Activated CD8-positive, alpha-beta memory T cell treated with anti-CD3 and anti-CD28 coated beads for 36 hours (primary cell): ENCODE results near the gene EPN1. TPM values are rescaled to one million over a fixed set of nuclear protein-coding genes. Genes with fewer than 3 reads are reported as not detected.

Experiments
- CTCF ChIA-PET: fragments of 350-600 bp; sonication (Branson Sonifier 250); formaldehyde crosslinking; loops from one replicate; lab custom pipeline; 2021; ENCODE audit warnings: antibody characterized with exemption; lab: Charles Lee
- POLR2A ChIA-PET: fragments of 350-600 bp; sonication (Branson Sonifier 250); formaldehyde crosslinking; loops from one replicate; lab custom pipeline; 2021; ENCODE audit warnings: antibody characterized with exemption; lab: Charles Lee
- total RNA-seq, 2 experiments: library from RNA; stranded (reverse); gene quantifications; one replicate each; pipeline ENCODE4 v1.2.3, GENCODE V29; 2021

EPN1 gene
- total RNA-seq = 10 to 100 TPM; 40.1 to 41.8 TPM

DNA sequence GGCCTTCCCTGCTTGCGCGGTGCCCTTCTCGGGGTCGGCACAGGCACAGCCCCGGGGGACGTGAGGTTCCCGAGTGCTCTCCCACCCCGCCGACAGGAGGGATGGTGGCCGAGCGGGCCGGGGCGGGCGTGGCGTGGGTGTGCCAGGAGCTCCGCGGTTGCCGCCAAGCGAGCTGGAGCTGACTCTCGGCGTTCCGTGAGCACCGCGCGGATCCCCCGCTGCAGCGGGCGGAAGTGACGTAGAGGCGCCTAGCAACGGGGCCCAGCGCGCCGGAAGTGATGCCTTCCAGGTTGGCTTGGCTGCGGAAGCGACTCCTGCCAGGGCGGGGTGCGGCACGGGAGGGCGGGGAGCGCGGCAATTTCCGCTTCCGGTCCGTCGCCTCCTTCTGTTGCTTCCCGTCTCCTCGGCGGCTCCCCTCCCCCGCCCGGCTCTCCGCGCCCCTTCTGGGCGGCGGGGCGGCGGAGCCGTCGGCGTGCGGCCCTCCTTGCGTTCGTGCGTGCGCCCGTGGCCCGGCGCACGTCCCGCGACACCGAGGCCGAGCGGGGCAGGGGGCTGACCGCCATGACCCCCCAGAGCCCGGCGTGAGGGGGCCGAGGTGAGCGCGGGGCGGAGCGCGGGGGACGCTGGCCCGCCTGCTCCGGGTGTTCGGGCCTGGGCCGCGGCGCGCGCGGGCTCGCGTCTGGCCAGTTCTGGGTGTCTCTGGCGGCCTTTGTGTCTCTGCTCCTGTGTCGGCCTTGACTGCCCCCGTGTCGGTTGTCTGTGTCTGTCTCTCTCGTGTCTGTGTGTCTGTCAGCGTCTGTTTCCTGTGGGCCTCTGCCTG is at the start of gene EPN1:
EPN1 (plus strand) TSS at position 386 of the 820 bp plus-strand sequence. CDS start 3,402 bp downstream, outside the sequence.
- CTCF ChIA-PET = no interaction called here
- POLR2A ChIA-PET = interaction anchor here (0.5 to 0.6 kb wide), 2 partner anchors 32 to 81 kb away, joined by 3 read pairs; partner anchors contain the start of gene ZNF581

DNA sequence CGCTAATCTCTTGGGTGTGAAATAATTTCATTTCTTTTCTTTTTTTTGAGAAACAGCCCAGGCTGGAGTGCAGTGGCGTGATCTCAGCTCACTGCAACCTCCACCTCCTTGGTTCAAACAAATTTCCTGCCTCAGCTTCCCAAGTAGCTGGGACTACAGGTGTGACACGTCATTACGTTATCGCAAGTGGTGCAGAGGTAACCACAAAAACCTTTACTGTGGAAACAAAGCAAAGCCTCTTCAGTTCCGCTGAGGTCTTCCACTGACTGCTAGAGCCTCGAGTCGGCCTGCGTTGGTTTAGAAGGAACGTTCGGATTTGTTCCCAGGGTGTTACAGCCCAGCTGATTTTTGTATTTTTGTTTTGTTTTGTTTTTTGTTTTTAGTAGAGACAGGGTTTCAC is 48.7 kb upstream of the EPN1 start:
- POLR2A ChIA-PET = interaction anchor here (0.9 kb wide), 1 partner anchor 17 kb away, joined by 3 read pairs; the partner anchor contains the start of gene ZNF581

DNA sequence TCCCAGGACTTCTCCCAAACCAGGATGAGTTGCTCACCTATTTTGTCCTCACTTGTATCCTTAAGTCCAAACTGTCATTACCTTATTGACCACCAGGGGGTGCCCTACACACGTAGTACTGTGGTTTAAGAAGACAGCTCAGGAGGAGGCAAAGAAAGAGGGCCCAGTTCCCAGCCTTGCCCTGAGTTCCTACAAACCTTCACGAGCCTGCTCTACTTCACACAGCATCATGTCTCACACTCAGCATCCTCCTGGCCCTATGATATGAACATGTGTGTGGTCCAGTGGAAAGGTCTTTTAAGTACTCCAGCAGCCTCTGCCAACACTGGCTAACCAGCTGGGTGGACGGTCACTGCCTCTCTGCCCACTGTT is 42.6 kb upstream of the EPN1 start:
- ChIA-PET POLR2A (interaction anchor here (0.8 to 1.0 kb wide), 2 partner anchors 22 to 155 kb away, joined by 4 to 5 read pairs; partner anchors contain the start of gene U2AF2), CTCF (interaction anchor here (0.9 to 4.8 kb wide), 24 partner anchors 8 to 491 kb away, joined by 3 to 59 read pairs (median 6); partner anchors contain the start of genes FIZ1, U2AF2, ZNF581 and ZNF784)

More for the DNA sequence above, 48.7 kb upstream of the EPN1 start:
- CTCF ChIA-PET = interaction anchor here (0.9 to 3.2 kb wide), 9 partner anchors 11 to 158 kb away, joined by 3 to 19 read pairs (median 6); partner anchors contain the start of genes ZNF628 and ZNF865

DNA sequence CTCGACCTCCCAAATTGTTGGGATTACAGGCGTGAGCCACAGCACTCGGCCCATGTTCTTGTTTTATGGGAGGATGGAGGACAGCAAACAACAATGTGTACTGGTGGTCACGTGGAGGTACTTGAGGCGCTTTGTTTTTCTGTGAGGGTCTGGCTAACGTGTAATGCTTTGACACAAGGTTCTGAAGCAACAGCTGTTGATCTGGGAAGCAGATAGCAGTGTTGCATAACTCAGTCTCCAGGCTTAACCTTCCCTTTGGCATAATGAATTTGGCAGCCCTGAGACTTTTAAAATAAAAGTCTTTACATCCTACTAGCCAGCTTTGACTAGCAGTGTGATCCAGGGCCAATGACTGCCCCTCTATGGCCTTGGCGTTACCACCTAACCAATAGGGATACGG is 41.2 kb upstream of the EPN1 start:
- ChIA-PET POLR2A (interaction anchor here (0.7 kb wide), 1 partner anchor 27 kb away, joined by 7 read pairs; no protein-coding TSS in a partner anchor), CTCF (interaction anchor here (0.7 to 4.8 kb wide), 13 partner anchors 9 to 175 kb away, joined by 3 to 59 read pairs (median 6); partner anchors contain the start of genes U2AF2, ZNF581 and ZNF784)

DNA sequence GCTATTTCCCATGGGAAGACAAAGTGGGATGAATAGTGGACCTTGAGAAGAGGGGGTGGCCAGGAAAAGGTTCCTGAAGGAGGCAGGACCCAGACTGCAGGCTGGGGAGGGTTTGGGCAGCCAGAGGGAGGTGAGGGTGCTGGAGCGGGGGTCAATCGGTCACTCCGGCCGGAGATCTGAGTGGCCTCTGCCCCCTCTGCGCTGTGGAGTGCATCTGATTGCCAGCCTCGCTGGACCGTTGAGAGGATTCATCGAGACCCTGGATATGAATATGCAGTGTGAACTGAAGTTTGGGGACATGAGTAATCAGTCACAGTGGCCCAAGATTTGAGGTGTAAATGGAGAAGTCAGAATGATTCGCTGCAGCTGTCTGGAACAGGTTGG is 39.7 kb upstream of the EPN1 start:
- POLR2A ChIA-PET = interaction anchor here (0.9 to 1.4 kb wide), 4 partner anchors 10 to 159 kb away, joined by 3 read pairs; partner anchors contain the start of genes ZNF628 and ZNF865
- CTCF ChIA-PET = interaction anchor here (1.0 to 3.4 kb wide), 3 partner anchors 7 to 168 kb away, joined by 3 to 19 read pairs (median 9); partner anchors contain the start of gene ZNF581

DNA sequence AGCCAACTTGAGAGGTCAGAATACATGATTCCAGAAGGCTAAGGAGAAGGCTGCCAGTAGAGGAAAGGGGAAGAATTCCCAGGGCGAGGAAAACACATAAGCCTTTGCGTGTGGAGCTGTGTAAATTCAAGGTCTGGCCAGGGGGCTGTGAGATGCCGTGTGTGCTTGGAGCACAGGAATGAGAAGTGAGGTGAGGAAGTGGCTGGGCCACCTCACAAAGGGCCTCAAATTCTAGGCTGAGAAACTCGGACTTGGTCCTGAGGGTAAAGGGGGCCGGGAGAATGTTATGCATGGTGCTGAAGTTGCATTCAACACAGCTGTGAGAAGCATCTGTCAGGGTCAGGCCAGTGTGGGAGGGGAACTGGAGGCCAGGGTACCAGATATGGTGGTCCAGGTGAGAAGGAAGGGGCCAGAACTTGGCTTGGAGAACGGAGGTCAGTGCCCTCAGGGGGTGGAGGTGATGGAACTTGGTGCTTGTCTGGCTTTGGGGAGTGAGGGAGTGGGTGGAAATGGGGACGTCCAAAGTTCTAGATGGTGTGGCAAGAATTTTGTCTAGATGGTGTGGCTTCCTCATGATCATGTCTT is 39.1 kb upstream of the EPN1 start:
- POLR2A ChIA-PET = interaction anchor here (1.4 kb wide), 1 partner anchor 9 kb away, joined by 3 read pairs; no protein-coding TSS in a partner anchor
- CTCF ChIA-PET = interaction anchor here (0.6 to 2.0 kb wide), 6 partner anchors 8 to 169 kb away, joined by 3 to 9 read pairs (median 4); partner anchors contain the start of gene ZNF784

DNA sequence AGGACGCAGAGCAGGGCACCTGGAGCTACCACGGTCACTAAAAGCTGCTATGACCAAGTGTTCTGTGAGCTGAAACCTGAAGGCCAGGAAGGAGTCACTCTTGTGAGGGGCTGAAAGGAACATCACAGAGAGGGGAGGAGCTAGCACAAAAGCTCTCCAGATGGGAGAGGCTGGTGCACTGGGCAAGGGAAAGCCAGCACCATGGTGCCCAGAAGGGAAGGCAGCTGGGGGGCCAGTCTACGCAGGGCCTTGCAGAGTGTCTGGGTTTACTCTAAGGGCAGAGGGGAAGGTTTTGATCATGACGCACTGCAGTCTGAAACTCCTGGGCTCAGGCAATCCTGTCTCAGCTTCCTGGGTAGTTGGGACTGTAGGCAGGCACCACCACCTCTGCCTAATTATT is 38.3 kb upstream of the EPN1 start:
- POLR2A ChIA-PET = interaction anchor here (1.4 kb wide), 1 partner anchor 9 kb away, joined by 3 read pairs; no protein-coding TSS in a partner anchor

DNA sequence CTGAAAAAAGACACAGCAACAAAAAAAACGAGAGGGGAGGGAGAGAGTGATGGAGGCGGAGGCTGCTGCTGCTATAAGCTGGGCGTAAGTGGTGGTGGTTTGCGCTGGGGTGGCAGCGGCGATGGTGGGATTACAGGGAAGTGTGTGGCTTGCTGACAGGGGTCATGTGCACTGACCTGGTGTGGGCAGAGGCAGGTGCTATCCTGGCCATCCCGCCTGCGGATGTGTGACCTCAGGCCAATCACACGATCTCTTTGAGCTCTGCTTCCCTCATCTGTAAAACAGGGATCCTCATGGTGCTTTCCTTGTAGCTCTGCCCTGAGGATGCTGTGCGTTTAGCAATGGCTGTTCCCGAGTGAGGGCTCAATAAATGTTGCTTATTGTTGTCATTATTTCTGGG is 37.5 kb upstream of the EPN1 start:
- CTCF ChIA-PET = interaction anchor here (1.5 to 2.2 kb wide), 5 partner anchors 10 to 133 kb away, joined by 3 to 16 read pairs (median 7); partner anchors contain the start of genes CCDC106 and ZNF784
- POLR2A ChIA-PET = interaction anchor here (1.2 kb wide), 1 partner anchor 161 kb away, joined by 3 read pairs; the partner anchor contains the start of gene ZNF628

More for the DNA sequence above, 38.3 kb upstream of the EPN1 start:
- CTCF ChIA-PET = interaction anchor here (0.8 to 2.0 kb wide), 6 partner anchors 9 to 169 kb away, joined by 3 to 9 read pairs (median 5); partner anchors contain the start of genes CCDC106 and ZNF784

DNA sequence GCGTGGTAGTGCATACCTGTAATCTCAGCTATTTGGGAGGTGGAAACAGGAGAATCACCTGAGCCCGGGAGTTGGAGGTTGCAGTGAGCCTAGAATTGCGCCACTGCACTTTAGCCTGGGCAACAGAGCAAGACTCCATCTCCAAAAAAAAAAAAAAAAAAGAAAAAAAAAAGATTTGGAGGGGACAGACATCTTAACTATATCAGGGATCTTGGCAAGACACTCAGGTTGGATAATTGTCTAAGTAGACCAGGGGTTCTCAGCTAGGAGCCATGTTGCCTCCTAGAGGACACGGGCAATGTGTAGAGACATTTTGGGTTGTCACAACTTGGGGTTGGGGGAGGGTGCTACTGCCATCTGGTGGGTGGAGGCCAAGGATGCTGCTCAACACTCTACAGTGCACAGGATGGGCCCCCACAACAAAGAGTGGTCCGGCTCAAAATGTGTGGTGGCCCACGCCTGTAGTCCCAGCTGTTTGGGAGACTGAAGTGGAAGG is 36.1 kb upstream of the EPN1 start:
- CTCF ChIA-PET = interaction anchor here (0.6 to 2.2 kb wide), 12 partner anchors 9 to 390 kb away, joined by 3 to 16 read pairs (median 4); partner anchors contain the start of gene FIZ1

DNA sequence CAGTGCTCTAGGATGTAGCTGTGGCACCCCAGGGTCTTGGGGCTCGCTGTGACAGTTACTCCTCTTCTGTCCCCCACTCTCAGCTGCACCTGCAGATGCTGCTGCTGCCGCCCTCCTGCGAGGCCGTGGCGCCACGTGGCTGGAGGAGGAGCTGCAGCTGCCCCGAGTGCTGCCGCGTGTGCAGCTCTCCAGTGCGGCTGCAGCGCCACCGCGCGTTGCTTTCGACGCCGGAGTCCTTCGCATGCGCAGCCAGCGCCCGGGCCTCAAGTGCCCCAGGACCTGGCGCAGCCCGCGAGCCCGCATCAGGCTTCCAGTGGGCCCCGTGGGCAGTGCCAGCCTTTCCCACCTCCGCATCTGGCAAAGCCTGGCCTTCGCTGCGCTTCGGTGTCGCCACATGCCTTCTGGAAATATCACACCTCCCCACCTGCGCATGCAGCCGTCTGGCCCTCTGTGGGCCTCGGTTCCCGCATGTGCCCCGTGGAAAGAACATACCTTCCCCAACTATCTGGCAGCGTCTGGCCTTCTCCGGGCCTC is 34.9 kb upstream of the EPN1 start:
- POLR2A ChIA-PET = no interaction called here
- CTCF ChIA-PET = interaction anchor here (0.6 to 2.2 kb wide), 5 partner anchors 13 to 515 kb away, joined by 3 to 7 read pairs (median 5); partner anchors contain the start of gene FIZ1

More for the DNA sequence above, 36.1 kb upstream of the EPN1 start:
- POLR2A ChIA-PET = interaction anchor here (0.7 kb wide), 1 partner anchor 168 kb away, joined by 8 read pairs; no protein-coding TSS in a partner anchor

DNA sequence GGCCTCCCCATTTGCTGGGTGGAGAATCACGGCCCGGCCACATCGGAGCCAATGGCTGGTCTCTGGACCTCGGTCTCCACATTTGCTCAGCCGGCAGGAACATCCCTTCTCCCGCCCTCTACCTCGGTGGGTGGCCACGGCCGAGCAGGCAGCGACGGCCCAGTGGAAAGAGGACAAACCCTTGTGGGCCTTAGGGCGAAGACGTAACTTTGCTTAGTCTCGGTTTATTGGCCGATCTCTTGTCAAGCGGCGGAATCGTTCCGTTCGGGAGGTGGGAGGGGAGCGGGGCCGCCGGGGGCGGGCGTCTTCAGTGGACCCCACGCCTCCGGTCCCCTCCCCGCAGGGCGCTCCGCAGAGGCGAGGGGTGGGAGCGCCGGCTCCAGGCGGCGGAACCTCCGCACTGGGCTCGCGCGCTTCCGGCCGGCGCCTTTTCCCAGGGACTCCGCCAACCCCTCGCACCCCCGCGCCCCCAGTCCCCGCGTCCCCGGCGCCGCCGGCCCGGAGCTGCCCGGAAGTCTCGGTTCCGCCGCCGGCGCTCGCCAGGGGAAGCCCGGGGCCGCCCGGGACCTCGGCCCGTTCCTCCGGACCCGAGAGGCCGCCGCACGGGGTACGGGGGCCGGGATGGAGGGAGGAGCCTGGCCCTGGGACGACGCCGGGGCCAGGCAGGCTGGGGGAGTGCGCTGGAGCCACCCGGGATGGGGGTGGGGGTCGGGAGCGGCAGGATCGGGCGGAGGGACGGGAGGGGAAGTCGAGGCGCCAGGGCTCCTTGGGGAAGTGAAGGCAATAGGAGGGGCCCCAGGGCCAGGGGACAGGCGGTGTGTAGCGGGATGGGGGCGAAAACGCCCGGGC is 34.2 kb upstream of the EPN1 start, which contains the start of gene ZNF580:
ZNF580 (plus strand) TSS at position 426 of the 849 bp plus-strand sequence. CDS start 1,507 bp downstream, outside the sequence.
- CTCF ChIA-PET = interaction anchor here (1.5 to 2.2 kb wide), 3 partner anchors 12 to 137 kb away, joined by 3 to 7 read pairs (median 5); no protein-coding TSS in a partner anchor
- POLR2A ChIA-PET = no interaction called here

DNA sequence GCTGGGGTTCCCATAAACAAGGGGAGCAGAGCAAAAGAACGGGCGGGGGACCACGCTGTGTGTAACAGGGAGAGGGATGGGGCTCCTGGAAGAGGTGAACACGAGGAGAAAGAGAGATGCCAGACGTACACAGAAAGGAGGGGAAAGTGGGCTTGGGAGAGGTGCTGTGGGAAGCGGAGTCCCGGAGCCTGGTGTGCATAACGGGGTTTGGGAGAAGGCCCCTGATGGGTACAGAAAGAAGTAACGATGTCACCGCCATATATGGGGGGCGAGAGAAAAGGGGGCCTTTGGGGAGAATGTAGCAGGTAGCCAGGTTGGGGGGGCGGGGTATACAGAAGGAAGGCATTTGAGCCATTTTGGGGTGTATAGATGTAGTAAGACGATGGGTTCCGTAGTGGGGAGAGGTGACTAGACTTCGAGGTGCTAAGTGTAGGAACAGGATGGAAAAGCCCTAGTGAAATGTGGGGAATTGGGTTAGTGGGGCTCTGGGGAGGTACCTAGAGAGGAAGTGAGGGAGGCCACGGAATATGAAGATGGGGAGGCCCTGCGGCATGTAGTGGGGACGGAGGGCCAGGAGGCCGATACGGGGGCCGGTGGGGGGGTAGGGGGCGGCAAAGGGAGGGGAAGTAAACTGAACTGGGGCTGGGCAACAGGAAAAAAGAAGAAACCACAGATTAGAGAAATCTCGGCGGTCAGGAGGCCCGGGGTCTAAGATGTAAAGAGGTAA is 33.4 kb upstream of the EPN1 start:
- ChIA-PET CTCF (interaction anchor here (0.9 to 4.1 kb wide), 6 partner anchors 8 to 138 kb away, joined by 3 to 26 read pairs (median 6); partner anchors contain the start of genes U2AF2 and ZNF865), POLR2A (no interaction called here)

DNA sequence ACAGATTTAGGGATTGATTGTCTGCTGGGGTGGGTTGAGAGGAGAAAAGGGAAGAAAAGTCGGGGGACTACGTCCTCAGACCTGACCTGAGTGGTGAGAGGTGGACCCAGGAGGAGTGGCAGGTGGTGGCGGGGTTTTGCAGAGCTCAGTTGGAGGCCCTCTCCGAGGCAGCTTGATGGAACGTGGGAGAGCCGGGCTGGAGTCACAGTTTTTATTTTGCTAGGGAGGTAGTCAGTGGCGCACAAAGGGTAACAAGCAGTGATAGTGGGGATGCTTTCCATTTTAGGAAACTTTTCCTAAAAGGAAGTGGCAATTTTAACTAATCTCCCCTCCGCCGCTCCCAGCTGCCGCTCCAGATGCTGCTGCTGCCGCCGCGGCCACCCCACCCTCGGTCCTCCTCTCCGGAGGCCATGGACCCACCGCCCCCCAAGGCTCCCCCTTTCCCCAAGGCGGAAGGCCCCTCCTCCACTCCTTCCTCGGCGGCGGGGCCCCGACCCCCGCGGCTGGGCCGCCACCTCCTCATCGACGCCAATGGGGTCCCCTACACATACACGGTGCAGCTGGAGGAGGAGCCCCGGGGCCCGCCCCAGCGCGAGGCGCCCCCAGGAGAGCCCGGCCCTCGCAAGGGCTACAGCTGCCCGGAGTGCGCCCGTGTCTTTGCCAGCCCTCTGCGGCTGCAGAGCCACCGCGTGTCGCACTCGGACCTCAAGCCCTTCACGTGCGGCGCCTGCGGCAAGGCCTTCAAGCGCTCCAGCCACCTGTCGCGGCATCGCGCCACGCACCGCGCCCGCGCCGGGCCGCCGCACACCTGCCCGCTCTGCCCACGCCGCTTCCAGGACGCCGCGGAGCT is 32.6 kb upstream of the EPN1 start:
- ChIA-PET POLR2A (interaction anchor here (1.0 to 1.5 kb wide), 7 partner anchors 12 to 386 kb away, joined by 3 to 5 read pairs (median 4); partner anchors contain the start of genes FIZ1, U2AF2, ZNF524 and ZNF784), CTCF (interaction anchor here (0.9 to 4.1 kb wide), 8 partner anchors 9 to 139 kb away, joined by 3 to 26 read pairs (median 4); partner anchors contain the start of genes U2AF2 and ZNF865)

DNA sequence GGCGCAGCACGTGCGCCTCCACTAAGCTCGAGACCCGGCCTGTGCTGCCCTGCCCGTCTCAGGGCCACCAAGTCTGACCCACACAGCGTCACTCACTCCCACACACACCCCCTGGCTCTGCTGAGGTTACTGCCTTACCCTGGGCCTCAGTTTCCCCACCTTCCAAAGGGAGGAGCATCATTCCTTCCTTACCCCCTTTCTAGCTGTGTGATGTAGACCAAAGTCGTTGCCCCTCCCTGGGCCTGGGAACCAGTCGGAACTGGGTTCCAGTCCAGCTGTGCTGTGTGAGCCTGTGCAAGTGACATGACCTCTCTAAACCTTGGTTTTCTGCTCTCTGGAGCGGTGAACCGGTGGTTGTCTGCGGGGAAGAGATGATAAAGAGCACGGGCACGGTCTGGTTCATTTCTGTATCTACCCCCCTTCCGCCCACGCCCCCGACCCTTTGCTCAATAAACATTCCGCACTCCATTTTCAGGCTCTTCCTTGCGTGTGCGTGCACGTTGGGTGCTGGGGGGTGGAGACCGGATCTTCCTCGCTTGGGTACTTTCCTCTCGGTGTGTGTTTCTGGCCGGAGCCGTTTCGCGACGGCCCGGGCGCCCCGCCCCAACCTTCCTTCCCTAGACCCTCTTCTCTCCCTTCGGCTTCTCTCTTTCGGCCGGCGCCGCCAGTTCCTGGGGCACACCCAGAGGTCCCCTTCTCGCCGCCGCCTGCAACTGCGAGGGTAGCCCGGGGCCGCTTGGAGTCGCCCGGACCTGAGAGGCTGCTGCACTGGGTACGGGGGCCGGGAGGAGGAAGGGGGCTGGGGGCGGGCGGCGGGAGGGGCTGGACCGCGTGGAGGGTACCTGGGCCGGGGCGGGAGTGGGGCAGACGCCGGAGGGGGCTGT is 31.8 kb upstream of the EPN1 start, which contains the start of gene ZNF581:
ZNF581 (plus strand) TSS at position 647 of the 884 bp plus-strand sequence. CDS start 923 bp downstream, outside the sequence.
- POLR2A ChIA-PET = interaction anchor here (1.0 to 1.5 kb wide), 7 partner anchors 12 to 387 kb away, joined by 3 to 5 read pairs (median 4); partner anchors contain the start of genes FIZ1, U2AF2, ZNF524 and ZNF784
- CTCF ChIA-PET = interaction anchor here (0.9 to 4.1 kb wide), 8 partner anchors 9 to 140 kb away, joined by 3 to 26 read pairs (median 4); partner anchors contain the start of genes U2AF2 and ZNF865
